Upper lobe of left lung (tissue), 6 donors: ENCODE results near the gene RGS11. TPM values are rescaled to one million over a fixed set of nuclear protein-coding genes. Genes with fewer than 3 reads are reported as not detected.
"Not testable (repeated sequence)": the region's sequence is repeated elsewhere in the genome, so short reads cannot be mapped to it uniquely, and the experiment has no call there.

Source experiments
- ATAC-seq, 2 donors: fragments of 200-7000 bp; cut with Tn5 transposase; one replicate each; pipeline ENCODE4 v1.9.1; 2022; ENCODE audit warnings: mild to moderate bottlenecking in 2 of 2, moderate library complexity in 2 of 2; ENCODE audit not compliant: low FRiP score in 2 of 2
- DNase-seq, 2 donors: peaks; one replicate each; pipeline ENCODE4 v3.0.0-alpha.2; 2019 to 2020
- H3K27ac ChIP-seq, 4 donors: fragments of 200-600 bp; sonication (generic); one replicate each; pipeline ENCODE4 v1.5.1; 2016 to 2019
- H3K27me3 ChIP-seq, 4 donors: fragments of 200-600 bp; sonication (generic); one replicate each; pipeline ENCODE4 v1.5.1; 2017 to 2019
- H3K36me3 ChIP-seq, 4 donors: fragments of 200-600 bp; sonication (generic); one replicate each; pipeline ENCODE4 v1.5.1; 2016 to 2019
- H3K4me1 ChIP-seq, 4 donors: fragments of 200-600 bp; sonication (generic); one replicate each; pipeline ENCODE4 v1.5.1; 2018 to 2019
- H3K4me3 ChIP-seq, 4 donors: fragments of 200-600 bp; sonication (generic); one replicate each; pipeline ENCODE4 v1.5.1; 2017 to 2019; ENCODE audit warnings: mild to moderate bottlenecking in 2 of 4, moderate library complexity in 1 of 4
- H3K9me3 ChIP-seq, 4 donors: fragments of 200-600 bp; sonication (generic); one replicate each; pipeline ENCODE4 v1.5.1; 2018 to 2019
- EP300 ChIP-seq, 4 donors: sonication (generic); formaldehyde crosslinking; IDR thresholded peaks; one replicate each; pipeline ENCODE4 v1.5.1; 2017; ENCODE audit warnings: antibody characterized with exemption in 4 of 4, control low read depth in 2 of 4
- POLR2A ChIP-seq, 4 donors: fragments of 450-650 bp; IDR thresholded peaks; one replicate each; pipeline ENCODE4 v1.5.1; 2016 to 2017; ENCODE audit warnings: antibody characterized with exemption in 4 of 4, mild to moderate bottlenecking in 2 of 4
- POLR2AphosphoS5 ChIP-seq, 2 donors: sonication (generic); formaldehyde crosslinking; IDR thresholded peaks; one replicate each; pipeline ENCODE4 v1.5.1; 2017; ENCODE audit warnings: antibody characterized with exemption in 2 of 2
- WGBS, 2 donors: methylation state at CpG; one replicate each; pipeline ENCODE4 v1.1.5; 2017 to 2018; 5-methylcytosine and 5-hydroxymethylcytosine counted together
- total RNA-seq, 6 donors: library from RNA; depleted of rRNA in 4 of 6; stranded (reverse); fragments of >200 nt in 4 of 6; gene quantifications; one replicate each; pipeline versions ENCODE4 v1.1.0 to v1.2.1, GENCODE V29; 2016 to 2021
- TF ChIP-seq, protein P1 (sequence below), 6 experiments: fragments of 450-650 bp in 4 of 6; fragments of 200-600 bp in 2 of 6; sonication (generic) in 2 of 6; IDR thresholded peaks; one replicate each; pipeline ENCODE4 v1.5.1; 2016 to 2019; ENCODE audit warnings: antibody characterized with exemption in 6 of 6
- donor health status: DM: no; HTN: no; CAD: no; lungs with moderate emphysema.
- donor health status: DM: no; HTN: yes; CAD: no; lungs with severe emphysema.

Gene RGS11
- total RNA-seq, 6 donors from 2014 or later: 1.9 to 16.8 (median 5.5) TPM

DNA sequence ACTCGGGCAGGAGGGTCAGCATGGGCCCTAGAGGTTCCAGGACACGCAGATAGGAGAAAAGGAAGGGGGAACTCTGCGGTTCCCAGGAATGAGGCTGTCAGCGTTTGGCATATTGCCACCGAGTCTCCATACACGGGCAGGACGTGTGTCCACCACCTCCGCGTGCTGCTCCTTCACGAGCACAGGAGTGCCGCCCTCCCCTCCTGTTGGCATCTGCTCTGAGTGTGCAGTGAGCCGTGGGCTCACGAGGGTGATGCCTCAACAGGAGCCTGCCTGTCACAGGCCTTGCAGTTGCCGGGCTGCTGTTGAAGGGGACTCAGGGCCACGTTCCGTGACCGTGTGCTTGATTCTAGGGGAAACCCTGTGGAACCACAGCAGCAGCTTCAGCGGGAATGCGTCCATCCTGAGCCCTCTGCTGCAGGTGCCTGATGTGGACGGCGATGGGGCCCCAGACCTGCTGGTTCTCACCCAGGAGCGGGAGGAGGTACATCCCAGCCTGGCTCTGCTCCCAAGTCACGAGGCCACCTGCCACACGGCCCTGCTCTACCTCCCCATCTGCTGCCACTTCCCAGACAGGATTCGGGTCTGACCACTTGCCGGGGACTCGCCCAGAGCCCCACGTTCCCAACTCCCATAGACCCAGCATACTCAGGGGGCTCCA is 14.6 kb downstream of the RGS11 start:
- ATAC-seq (no peak), DNase-seq (no peak)
- H3K27me3 ChIP-seq: no peaks in the 10 kb centered on the region
- H3K27ac ChIP-seq: no peak overlapping the region
- H3K36me3 ChIP-seq: peaks cover 5 to 61% (median 54%) of the 10 kb centered on the region in 4 donors
- no peak for TF ChIP-seq EP300 (IDR thresholded peaks at IDR 0.05)
- TF ChIP-seq, protein P1, sequence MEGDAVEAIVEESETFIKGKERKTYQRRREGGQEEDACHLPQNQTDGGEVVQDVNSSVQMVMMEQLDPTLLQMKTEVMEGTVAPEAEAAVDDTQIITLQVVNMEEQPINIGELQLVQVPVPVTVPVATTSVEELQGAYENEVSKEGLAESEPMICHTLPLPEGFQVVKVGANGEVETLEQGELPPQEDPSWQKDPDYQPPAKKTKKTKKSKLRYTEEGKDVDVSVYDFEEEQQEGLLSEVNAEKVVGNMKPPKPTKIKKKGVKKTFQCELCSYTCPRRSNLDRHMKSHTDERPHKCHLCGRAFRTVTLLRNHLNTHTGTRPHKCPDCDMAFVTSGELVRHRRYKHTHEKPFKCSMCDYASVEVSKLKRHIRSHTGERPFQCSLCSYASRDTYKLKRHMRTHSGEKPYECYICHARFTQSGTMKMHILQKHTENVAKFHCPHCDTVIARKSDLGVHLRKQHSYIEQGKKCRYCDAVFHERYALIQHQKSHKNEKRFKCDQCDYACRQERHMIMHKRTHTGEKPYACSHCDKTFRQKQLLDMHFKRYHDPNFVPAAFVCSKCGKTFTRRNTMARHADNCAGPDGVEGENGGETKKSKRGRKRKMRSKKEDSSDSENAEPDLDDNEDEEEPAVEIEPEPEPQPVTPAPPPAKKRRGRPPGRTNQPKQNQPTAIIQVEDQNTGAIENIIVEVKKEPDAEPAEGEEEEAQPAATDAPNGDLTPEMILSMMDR (IDR thresholded peaks at IDR 0.05): no peak
- no peak for TF ChIP-seq POLR2A (IDR thresholded peaks at IDR 0.05)
- TF ChIP-seq POLR2AphosphoS5 (IDR thresholded peaks at IDR 0.05): no peak
- no peak overlapping the region for H3K4me3 ChIP-seq
- H3K9me3 ChIP-seq: no peaks in the 10 kb centered on the region
- 91 to 92% methylated on average over 10 to 28 of the region's 28 CpGs for WGBS, 2 donors
- H3K4me1 ChIP-seq: no peaks in the 10 kb centered on the region

DNA sequence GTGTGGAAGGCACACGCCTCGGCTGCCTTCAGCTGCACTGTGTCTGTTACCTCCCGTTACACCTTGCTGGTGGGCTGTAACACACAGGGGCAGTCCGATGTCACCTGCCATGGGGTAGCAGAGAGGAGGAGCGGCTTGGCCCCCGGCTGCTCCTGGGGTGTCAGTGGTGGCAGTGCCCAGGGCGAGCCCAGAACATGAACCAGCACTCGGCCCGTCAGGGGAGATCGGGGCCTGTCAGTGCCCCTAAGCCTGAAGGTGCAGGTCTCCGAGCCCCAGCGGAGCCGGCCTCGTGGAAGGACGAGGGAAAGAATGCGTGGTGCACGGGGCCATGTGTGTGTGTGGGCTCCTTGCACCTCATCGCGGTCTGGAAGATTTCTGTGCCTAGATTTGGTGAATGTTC is 15.4 kb downstream of the RGS11 start:
- Histone ChIP-seq H3K9me3 (no peaks in the 10 kb centered on the region), H3K27ac (no peak overlapping the region), H3K27me3 (no peaks in the 10 kb centered on the region), H3K36me3 (peaks cover 5 to 70% (median 59%) of the 10 kb centered on the region in 4 donors), H3K4me1 (no peaks in the 10 kb centered on the region), H3K4me3 (no peak overlapping the region)
- TF ChIP-seq EP300 (IDR thresholded peaks at IDR 0.05) (no peak), POLR2A (IDR thresholded peaks at IDR 0.05) (no peak), POLR2AphosphoS5 (IDR thresholded peaks at IDR 0.05) (no peak)
- TF ChIP-seq, protein P1 (IDR thresholded peaks at IDR 0.05): no peak
- WGBS, 2 donors: 94 to 95% methylated on average over 15 to 19 of the region's 19 CpGs
- ATAC-seq (no peak), DNase-seq (no peak)

DNA sequence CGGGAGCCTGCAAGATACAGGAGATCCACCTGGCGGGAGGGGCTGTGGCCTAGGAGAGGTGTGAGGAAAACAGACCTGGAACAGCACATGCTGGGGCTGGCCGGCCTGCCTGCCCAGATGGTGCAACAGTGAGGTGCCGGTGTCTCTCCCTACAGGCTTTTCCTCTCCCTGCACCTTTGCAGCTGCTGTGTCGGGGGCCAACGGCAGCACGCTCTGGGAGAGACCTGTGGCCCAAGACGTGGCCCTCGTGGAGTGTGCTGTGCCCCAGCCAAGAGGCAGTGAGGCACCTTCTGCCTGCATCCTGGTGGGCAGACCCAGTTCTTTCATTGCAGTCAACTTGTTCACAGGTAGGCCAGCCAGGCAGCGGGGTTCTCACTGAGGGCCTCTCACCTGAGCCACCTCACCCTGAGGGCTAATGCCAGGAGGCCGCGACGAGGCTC is 15.9 kb downstream of the RGS11 start:
- no peak overlapping the region for H3K4me3 ChIP-seq
- WGBS, 2 donors: 74 to 93% methylated on average over 4 to 13 of the region's 13 CpGs
- H3K27ac ChIP-seq: no peak overlapping the region
- no peaks in the 10 kb centered on the region for H3K9me3 ChIP-seq
- ATAC-seq (no peak), DNase-seq (peak in 1 of 2 donors; percentile 64)
- TF ChIP-seq POLR2AphosphoS5 (IDR thresholded peaks at IDR 0.05): no peak
- TF ChIP-seq, protein P1 (IDR thresholded peaks at IDR 0.05): no peak
- no peaks in the 10 kb centered on the region for H3K27me3 ChIP-seq
- H3K36me3 ChIP-seq: peaks cover 5 to 70% (median 62%) of the 10 kb centered on the region in 4 donors
- no peaks in the 10 kb centered on the region for H3K4me1 ChIP-seq

GRCh38 chr16:259226-259625 is 16.5 kb downstream of the RGS11 start:
- no peak for ATAC-seq
- WGBS, 2 donors: 81 to 85% methylated on average over 10 of the region's 10 CpGs

GRCh38 chr16:258091-258490 is 17.7 kb downstream of the RGS11 start:
- H3K27me3 ChIP-seq, DNase-seq: not testable (repeated sequence)
- 83 to 93% methylated on average over 8 to 12 of the region's 13 CpGs for WGBS, 2 donors

More at GRCh38 chr16:259226-259625, 16.5 kb downstream of the RGS11 start:
- H3K4me1 ChIP-seq: no peaks in the 10 kb centered on the region
- H3K36me3 ChIP-seq: peaks cover 5 to 70% (median 58%) of the 10 kb centered on the region in 4 donors
- TF ChIP-seq POLR2AphosphoS5 (IDR thresholded peaks at IDR 0.05) (no peak), POLR2A (IDR thresholded peaks at IDR 0.05) (no peak), EP300 (IDR thresholded peaks at IDR 0.05) (no peak)
- TF ChIP-seq, protein P1 (IDR thresholded peaks at IDR 0.05): no peak
- H3K27ac ChIP-seq: no peak overlapping the region
- DNase-seq: no peak
- H3K4me3 ChIP-seq: no peak overlapping the region
- no peaks in the 10 kb centered on the region for H3K27me3 ChIP-seq
- H3K9me3 ChIP-seq: no peaks in the 10 kb centered on the region

More at GRCh38 chr16:258091-258490, 17.7 kb downstream of the RGS11 start:
- H3K9me3 ChIP-seq, H3K4me1 ChIP-seq, H3K27ac ChIP-seq, ATAC-seq, H3K4me3 ChIP-seq: not testable (repeated sequence)
- peaks cover 5 to 65% (median 47%) of the 10 kb centered on the region in 4 donors for H3K36me3 ChIP-seq
